HAP-1 (cell line): ENCODE results near the gene ITGB5.

ENCODE experiments used
- DNase-seq, 2 experiments: peaks; one replicate each; pipeline ENCODE4 v3.0.0-alpha.2; 2016 to 2020; ENCODE audit warnings: low spot score in 2 of 2
- H3K27me3 ChIP-seq: fragments of 250-450 bp; sonication (Bioruptor Pico); 2 replicates; pipeline ENCODE4 v1.5.1; 2020; ENCODE audit warnings: low read depth, mild to moderate bottlenecking, moderate library complexity
- H3K36me3 ChIP-seq: fragments of 250-450 bp; sonication (Bioruptor Pico); replicated peaks from 2 replicates; pipeline ENCODE4 v1.5.1; 2020; ENCODE audit warnings: mild to moderate bottlenecking
- H3K4me1 ChIP-seq: fragments of 250-450 bp; sonication (Bioruptor Pico); 2 replicates; pipeline ENCODE4 v1.5.1; 2020; ENCODE audit warnings: mild to moderate bottlenecking
- H3K4me3 ChIP-seq: fragments of 250-450 bp; sonication (Bioruptor Pico); 2 replicates; pipeline ENCODE4 v1.5.1; 2020; ENCODE audit warnings: mild to moderate bottlenecking, moderate library complexity
- H3K9me3 ChIP-seq: fragments of 250-450 bp; sonication (Bioruptor Pico); 2 replicates; pipeline ENCODE4 v1.5.1; 2020; ENCODE audit warnings: mild to moderate bottlenecking, moderate library complexity
- in situ Hi-C: fragments of 300-500 bp; cut with MboI; formaldehyde crosslinking; loops from 3 replicates; pipeline ENCODE4 v1.14.3; 2020; ENCODE audit warnings: low sequenced_read_pairs, inconsistent platforms, mixed read lengths

The ITGB5 gene

DNA sequence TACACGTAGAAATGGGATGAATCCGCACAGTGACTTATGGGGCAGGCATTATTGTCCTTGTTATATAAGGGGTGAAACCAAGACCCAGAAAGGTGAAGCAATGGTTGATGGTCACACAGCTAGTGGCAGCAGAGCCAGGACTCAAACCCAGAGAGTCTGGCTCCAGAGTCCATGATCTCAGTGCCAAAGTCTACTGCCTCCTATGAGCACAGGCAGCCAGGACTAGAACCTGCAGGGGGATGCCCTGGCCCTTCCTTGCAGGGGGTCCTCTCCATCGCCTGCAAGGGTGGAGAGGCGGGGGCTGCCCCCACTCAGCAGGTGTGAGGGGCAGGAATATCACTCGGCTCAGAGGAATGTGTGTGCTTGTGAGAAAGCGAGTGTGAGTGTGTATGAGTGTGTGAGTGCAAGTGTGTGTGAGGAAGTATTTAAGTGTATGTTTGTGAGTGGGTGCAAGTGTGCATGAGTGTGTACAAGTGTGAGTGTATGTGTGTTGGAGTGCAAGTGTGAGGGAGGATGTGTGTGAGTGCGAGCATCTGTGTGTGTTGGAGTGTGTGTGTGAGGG is 112.2 kb downstream of the ITGB5 start:
- in situ Hi-C loops: no loop called here
- Histone ChIP-seq H3K9me3 (no peaks in the 10 kb centered on the region), H3K4me1 (no peaks in the 10 kb centered on the region), H3K4me3 (no peak overlapping the region), H3K36me3 (no peaks in the 10 kb centered on the region), H3K27me3 (no peaks in the 10 kb centered on the region)
- DNase-seq: no peak

DNA sequence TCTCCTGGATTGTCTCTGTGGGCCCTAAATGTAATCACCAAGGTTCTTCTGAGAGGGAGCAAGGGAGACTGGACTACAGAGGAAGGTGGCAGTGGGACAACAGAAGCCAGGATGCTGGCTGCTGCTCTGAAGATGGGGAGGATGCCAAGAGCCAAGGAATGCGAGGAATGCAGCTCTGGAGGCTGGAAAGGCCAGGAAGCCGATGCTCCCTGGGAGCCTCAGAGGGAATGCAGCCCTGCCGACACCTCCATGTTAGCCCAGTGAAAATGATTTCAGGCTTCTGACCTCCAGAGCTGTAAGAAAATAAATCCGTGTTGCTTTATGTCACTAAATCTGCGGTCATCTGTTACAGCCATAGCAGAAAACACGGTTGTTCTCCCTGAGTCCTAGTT is 112.8 kb downstream of the ITGB5 start:
- Histone ChIP-seq H3K36me3 (no peaks in the 10 kb centered on the region), H3K27me3 (no peaks in the 10 kb centered on the region), H3K9me3 (no peaks in the 10 kb centered on the region), H3K4me3 (no peak overlapping the region), H3K4me1 (no peaks in the 10 kb centered on the region)
- peak in 1 of 2 experiments; percentile 42 for DNase-seq
- in situ Hi-C loops: no loop called here

DNA sequence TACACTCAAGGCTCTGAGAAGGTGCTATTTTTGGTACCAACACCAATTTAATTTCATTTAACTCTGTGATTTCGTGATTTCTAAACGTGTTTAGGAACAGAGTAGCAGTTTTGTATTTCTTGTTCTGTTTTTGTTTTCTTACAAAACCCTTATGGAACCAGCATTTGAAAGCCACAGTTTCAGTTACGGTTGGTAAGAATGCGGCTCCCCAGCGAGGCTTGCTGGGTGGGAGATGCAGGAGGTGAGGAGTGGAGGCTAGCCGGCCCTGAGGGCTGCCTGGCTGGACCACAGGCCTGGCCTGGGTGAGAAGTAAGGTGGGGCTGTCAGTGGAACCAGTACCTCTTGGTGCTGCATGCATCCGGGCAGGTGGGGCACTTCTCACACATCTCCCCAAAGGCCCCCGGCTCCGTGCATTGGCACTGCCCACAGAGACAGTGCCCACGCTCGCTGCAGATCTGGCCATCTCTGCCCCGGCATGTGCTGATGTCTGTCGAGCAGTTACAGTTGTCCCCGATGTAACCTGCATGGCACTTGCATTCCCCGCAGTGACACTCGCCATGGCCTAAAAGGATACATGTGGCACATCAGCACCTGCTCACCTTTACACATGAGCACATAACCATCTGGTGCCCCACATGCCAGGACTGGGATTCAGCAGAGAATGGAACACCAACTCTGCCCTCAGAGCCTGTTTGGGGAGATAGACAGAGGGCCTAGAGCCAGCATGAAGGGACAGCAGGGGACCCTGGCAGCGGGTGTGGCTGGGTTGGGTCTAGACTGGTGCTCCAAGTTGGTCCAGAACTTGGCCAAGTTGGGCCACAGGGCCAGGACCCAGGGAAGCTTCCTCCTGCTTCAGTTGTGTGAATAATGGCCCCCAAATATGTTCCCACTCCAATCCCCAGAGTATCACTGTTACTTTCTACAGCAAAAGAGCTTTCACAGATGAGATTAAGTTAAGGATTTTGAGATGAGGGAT is 113.5 kb downstream of the ITGB5 start:
- DNase-seq: no peak
- no peaks in the 10 kb centered on the region for H3K9me3 ChIP-seq
- H3K27me3 ChIP-seq: no peaks in the 10 kb centered on the region
- in situ Hi-C loops: no loop called here
- H3K36me3 ChIP-seq: peaks cover 2% of the 10 kb centered on the region; the same call in 1 of the 2 replicates
- H3K4me3 ChIP-seq: no peak overlapping the region
- no peaks in the 10 kb centered on the region for H3K4me1 ChIP-seq

DNA sequence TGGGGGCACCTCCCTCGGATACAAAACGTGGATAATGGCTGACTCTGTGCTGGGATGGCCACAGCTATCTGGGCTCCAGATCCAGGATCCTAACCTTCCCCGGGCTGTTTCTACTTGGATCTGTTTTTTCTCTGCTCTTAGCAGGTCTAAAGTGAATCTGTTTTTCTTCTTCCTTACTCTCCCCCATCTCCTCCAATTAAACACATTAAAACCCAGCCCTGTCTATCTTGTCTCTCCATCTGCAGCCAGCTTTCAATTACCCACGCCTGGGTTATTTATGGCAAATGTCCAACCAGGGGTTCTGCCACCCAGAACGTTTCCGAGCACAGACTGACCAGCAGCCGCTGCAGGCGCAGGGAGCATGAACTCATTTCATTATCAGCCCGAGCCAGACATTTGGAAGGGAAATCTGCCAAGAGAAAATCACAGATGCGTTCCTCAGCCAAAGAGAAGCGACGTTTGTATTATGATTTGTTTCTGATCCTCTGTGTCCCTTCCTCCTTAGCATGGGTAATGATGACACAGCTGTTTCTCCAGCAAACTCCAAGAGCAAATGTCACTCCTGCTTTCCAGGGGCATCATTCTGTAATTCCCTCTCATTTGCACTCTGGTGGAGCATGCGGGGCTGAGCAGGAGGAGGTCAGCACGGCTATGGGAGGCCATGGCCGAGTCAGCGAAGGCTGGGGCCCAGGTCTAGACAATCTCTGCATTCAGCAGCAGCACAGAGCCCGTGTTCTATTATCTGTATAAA is 114.9 kb downstream of the ITGB5 start:
- in situ Hi-C loops: no loop called here

DNA sequence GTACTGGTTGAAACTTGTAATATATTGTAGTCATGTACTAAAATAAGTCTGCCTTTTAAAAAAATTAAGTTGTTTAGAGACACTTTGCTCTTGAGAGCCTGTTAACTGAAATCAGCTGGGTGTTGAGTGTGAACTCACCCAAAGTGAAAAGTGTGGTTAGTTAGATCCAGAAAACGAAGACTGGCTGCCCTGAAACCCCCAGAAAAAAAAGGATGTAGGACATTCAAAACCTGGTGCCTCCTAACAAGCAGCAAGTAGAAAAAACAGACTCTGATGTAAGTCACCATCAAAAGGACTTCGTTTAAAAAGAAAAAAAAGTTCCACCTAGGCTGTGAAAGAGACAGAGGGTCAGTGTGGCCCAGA is 116.1 kb downstream of the ITGB5 start:
- no peaks in the 10 kb centered on the region for H3K4me1 ChIP-seq
- no peak overlapping the region for H3K4me3 ChIP-seq
- H3K36me3 ChIP-seq: peaks cover 7% of the 10 kb centered on the region; the same call in 1 of the 2 replicates
- in situ Hi-C loops: no loop called here
- H3K27me3 ChIP-seq: no peaks in the 10 kb centered on the region
- no peaks in the 10 kb centered on the region for H3K9me3 ChIP-seq
- no peak for DNase-seq

More for the DNA sequence above, 114.9 kb downstream of the ITGB5 start:
- peaks cover 7% of the 10 kb centered on the region; the same call in 1 of the 2 replicates for H3K36me3 ChIP-seq
- H3K4me3 ChIP-seq: no peak overlapping the region
- H3K9me3 ChIP-seq: no peaks in the 10 kb centered on the region
- DNase-seq: no peak
- H3K27me3 ChIP-seq: no peaks in the 10 kb centered on the region
- no peaks in the 10 kb centered on the region for H3K4me1 ChIP-seq

DNA sequence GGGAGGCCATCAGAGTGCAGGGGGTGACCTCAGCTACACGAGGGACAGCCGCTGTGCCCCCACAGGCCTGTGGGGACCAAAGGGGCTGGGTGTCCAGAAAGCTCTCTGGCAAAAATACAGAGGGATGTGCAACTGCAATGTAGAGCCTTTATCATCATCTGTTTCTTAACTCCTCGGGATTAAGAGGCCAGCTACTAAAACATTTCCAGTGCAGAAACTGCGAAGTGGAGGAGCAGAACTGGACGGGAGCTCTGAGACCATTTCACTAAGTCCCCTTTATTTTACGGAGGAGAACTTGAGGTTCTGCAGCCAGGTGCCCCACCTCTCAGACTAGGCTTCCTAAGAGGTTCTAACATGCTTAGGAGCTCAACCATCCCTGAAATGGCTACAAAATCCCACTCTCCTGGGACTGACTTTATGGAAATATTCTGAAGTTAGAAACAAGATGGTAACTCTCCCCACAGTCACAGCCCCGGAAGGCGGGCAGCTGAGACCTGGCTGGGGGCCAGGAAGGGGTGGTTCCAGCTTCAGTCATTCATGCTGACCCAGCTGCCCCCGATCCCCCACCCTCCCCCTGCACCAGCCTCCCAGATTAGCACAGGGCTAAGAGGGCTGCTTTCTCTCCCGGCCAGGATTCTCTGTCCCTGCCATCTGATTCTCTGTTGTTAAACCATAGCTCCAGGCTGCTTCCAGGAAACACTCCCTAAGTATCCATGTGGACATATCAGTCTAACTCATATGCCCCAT is 116.7 kb downstream of the ITGB5 start:
- DNase-seq: peak in 1 of 2 experiments; percentile 67
- Histone ChIP-seq H3K4me3 (no peak overlapping the region), H3K36me3 (peaks cover 7% of the 10 kb centered on the region; the same call in 1 of the 2 replicates), H3K27me3 (no peaks in the 10 kb centered on the region), H3K9me3 (no peaks in the 10 kb centered on the region), H3K4me1 (no peaks in the 10 kb centered on the region)
- in situ Hi-C loops: no loop called here

DNA sequence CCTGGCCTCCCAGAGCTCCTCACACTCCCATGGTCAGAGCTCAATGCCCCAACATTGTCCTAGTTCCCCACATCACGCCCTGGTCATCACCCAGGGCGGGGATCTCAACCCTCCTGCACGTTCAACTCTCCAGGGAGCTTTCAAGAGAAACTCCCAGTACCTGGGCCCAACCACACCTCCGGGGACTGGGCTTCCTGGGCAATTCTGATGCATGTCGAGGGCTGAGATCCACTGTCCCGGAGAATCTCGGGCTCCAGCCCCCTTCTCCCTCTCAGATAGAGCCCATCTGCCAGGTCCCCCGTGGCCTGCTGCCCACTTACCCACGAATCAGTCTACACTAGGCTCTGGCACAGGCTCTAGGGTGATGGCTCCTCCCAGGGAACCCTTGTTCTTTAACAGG is 117.7 kb downstream of the ITGB5 start:
- peaks cover 7% of the 10 kb centered on the region; the same call in 1 of the 2 replicates for H3K36me3 ChIP-seq
- H3K27me3 ChIP-seq: no peaks in the 10 kb centered on the region
- in situ Hi-C loops: loop anchor here (10.0 kb wide), 1 partner anchor 815 kb away; no protein-coding TSS in a partner anchor
- no peaks in the 10 kb centered on the region for H3K4me1 ChIP-seq
- DNase-seq: no peak
- no peaks in the 10 kb centered on the region for H3K9me3 ChIP-seq
- H3K4me3 ChIP-seq: no peak overlapping the region

DNA sequence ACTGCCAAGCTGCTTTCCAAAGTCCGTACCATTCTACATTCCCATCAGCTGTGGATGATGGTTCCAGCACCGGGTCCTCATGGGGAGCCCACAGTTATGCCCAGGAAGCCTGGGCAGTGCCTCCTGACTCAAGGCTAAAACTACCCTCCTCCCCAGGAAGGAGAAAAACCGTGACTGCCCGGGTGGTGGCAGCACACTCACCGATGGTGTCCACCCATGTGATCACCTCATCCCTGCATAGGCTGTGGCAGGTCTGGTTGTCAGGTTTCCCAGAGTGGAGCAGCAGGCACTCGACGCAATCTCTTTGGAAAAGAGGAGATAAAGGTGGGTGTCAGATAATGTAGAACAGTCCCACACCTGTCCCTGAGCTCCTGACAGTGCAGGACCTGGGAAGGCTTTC is 118.4 kb downstream of the ITGB5 start:
- Histone ChIP-seq H3K4me3 (no peak overlapping the region), H3K27me3 (no peaks in the 10 kb centered on the region), H3K9me3 (no peaks in the 10 kb centered on the region), H3K4me1 (no peaks in the 10 kb centered on the region), H3K36me3 (peaks cover 7% of the 10 kb centered on the region; the same call in 1 of the 2 replicates)
- in situ Hi-C loops: loop anchor here (10.0 kb wide), 1 partner anchor 816 kb away; no protein-coding TSS in a partner anchor
- DNase-seq: peak in 1 of 2 experiments; percentile 59

DNA sequence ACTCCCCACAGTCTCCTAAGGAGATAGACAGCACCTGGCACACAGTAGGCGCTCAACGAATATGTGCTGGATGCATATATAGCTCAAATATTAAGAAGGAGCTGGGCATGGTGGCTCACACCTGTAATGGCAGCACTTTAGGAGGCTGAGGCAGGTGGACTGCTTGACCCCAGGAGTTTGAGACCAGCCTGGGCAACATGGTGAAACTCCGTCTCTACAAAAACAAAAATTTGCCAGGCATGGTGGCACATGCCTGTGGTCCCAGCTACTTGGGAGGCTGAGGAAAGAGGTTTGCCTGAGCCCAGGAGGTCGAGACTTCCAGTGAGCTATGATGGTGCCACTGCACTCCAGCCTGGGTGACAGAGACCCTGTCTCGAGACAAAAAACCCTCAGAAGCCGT is 119.5 kb downstream of the ITGB5 start:
- Histone ChIP-seq H3K4me1 (no peaks in the 10 kb centered on the region), H3K36me3 (peaks cover 7% of the 10 kb centered on the region; the same call in 1 of the 2 replicates), H3K4me3 (no peak overlapping the region), H3K9me3 (no peaks in the 10 kb centered on the region), H3K27me3 (no peaks in the 10 kb centered on the region)
- no peak for DNase-seq
- in situ Hi-C loops: loop anchor here (10.0 kb wide), 1 partner anchor 817 kb away; no protein-coding TSS in a partner anchor

DNA sequence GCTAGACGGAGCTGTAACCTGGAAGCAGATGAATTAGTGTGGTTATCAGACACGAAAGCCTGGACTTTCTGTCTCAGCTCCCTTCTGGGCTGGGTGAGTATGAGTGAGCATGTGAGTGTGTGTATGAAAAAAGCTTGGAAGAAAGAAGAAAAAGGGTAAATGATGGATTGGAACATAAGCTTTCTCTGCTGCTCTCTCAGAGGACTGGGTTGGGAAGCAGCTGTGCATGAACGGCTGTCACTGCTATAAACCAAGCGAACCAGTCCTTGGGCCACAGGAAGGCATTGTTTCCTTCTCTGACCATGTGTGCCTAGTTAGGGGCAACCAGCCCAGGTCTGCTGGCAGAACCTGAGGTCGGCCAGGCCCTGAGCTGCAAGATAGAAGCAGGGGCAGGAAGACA is 119.9 kb downstream of the ITGB5 start:
- no peaks in the 10 kb centered on the region for H3K4me1 ChIP-seq
- DNase-seq: no peak
- no peak overlapping the region for H3K4me3 ChIP-seq
- H3K36me3 ChIP-seq: peaks cover 7% of the 10 kb centered on the region; the same call in 1 of the 2 replicates
- H3K27me3 ChIP-seq: no peaks in the 10 kb centered on the region
- in situ Hi-C loops: loop anchor here (10.0 kb wide), 1 partner anchor 818 kb away; no protein-coding TSS in a partner anchor
- H3K9me3 ChIP-seq: no peaks in the 10 kb centered on the region

DNA sequence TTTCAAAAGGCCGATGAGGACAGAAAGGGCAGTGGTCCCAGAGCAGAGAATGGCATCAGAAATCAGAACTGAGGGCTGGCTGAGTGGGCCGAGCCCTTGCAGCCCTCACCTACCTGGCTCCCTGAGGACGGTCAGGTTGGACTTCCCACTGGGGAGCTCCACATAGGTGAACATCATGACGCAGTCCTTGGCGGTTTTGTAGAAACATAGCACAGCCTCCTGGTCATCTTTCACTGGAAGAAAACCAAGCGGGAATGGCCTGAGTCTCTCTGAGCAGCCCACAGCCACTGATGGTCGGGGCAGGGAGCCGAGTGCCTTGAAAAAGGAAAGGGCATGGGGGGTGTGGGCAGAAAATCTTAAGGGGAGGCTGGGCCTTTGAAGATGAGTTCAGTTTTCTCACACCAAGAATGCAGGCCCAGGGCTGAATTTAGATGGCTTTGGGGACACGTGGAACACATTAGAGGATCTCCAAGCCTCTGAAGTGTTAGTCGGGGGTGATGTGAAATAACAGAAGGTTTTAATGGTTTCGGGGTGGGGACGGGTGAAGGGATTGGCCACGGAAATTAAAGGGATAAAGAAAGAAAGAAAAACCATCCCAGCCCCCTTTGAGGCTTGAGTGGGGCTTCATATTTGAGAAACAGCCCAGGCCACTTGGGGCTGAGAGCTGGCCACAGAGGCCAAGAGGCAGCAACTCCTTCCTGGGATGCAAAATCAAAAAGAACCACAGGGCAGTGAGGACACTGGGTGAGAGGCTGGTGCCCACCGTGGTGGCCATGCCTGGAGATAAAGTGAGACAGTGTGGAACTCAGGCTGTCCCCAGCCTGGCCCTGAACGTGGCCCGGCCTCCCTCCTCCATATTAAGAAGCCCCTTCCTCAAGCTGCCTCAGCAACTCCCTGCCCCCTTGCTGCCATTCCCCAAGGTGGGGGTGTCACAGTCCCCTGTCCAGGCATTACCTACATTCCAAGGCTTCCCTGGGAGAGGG is 120.8 kb downstream of the ITGB5 start:
- in situ Hi-C loops: loop anchor here (10.0 kb wide), 1 partner anchor 818 kb away; no protein-coding TSS in a partner anchor
- Histone ChIP-seq H3K4me1 (0 out of 2 replicates have a peak, but pooled peaks cover under 1% of the 10 kb centered on the region), H3K4me3 (no peak overlapping the region), H3K36me3 (peaks cover 7% of the 10 kb centered on the region; the same call in 1 of the 2 replicates), H3K27me3 (no peaks in the 10 kb centered on the region), H3K9me3 (no peaks in the 10 kb centered on the region)
- no peak for DNase-seq
